Smooth muscle cell (in vitro differentiated cells): ENCODE measurements around the gene DUOXA1. TPM values are rescaled to one million over a fixed set of nuclear protein-coding genes. Genes with fewer than 3 reads are reported as not detected.

Experiments
- DNase-seq: peaks from one replicate; lab custom pipeline; 2025; ENCODE audit not compliant: unreplicated experiment; lab: John Stamatoyannopoulos, UW
- H2AFZ ChIP-seq: fragments of 200-600 bp; sonication (generic); 2 replicates; pipeline ENCODE4 v1.6.0; 2016; ENCODE audit warnings: antibody characterized with exemption, low read depth, mild to moderate bottlenecking
- H3F3A ChIP-seq: fragments of 200-600 bp; sonication (generic); 2 replicates; pipeline ENCODE4 v1.6.0; 2017; ENCODE audit warnings: antibody characterized with exemption, low read depth
- H3K27ac ChIP-seq: fragments of 200-600 bp; sonication (generic); 2 replicates; pipeline ENCODE4 v1.5.1; 2016; ENCODE audit warnings: low read depth, mild to moderate bottlenecking
- H3K27me3 ChIP-seq: fragments of 200-600 bp; sonication (generic); 2 replicates; pipeline ENCODE4 v1.6.1; 2016; ENCODE audit warnings: low read depth, mild to moderate bottlenecking
- H3K36me3 ChIP-seq: fragments of 200-600 bp; sonication (generic); 2 replicates; pipeline ENCODE4 v1.5.1; 2016; ENCODE audit warnings: low read depth
- H3K4me1 ChIP-seq: fragments of 200-600 bp; sonication (generic); 2 replicates; pipeline ENCODE4 v1.5.1; 2016; ENCODE audit warnings: low read depth
- H3K4me2 ChIP-seq: fragments of 200-600 bp; sonication (generic); 2 replicates; pipeline ENCODE4 v1.6.0; 2016; ENCODE audit warnings: mild to moderate bottlenecking
- H3K4me3 ChIP-seq: fragments of 200-600 bp; sonication (generic); 2 replicates; pipeline ENCODE4 v1.5.1; 2016; ENCODE audit warnings: mild to moderate bottlenecking
- H3K79me2 ChIP-seq: fragments of 200-600 bp; sonication (generic); 2 replicates; pipeline ENCODE4 v1.6.0; 2016; ENCODE audit warnings: low read depth, mild to moderate bottlenecking
- H3K9ac ChIP-seq: fragments of 200-600 bp; sonication (generic); 2 replicates; pipeline ENCODE4 v1.6.0; 2016; ENCODE audit warnings: low read depth
- H3K9me3 ChIP-seq: fragments of 200-600 bp; sonication (generic); replicated peaks from 2 replicates; pipeline ENCODE4 v1.5.1; 2016; ENCODE audit warnings: low read depth
- H4K20me1 ChIP-seq: fragments of 200-600 bp; sonication (generic); 2 replicates; pipeline ENCODE4 v1.6.0; 2016; ENCODE audit warnings: low read depth
- CTCF ChIP-seq: fragments of 200-600 bp; sonication (generic); IDR thresholded peaks from 2 replicates; pipeline ENCODE4 v1.5.1; 2017; ENCODE audit warnings: borderline replicate concordance, mild to moderate bottlenecking, antibody characterized with exemption; ENCODE audit not compliant: insufficient read depth, poor library complexity, severe bottlenecking
- WGBS: methylation state at CpG from one replicate; pipeline ENCODE4 v1.1.7; 2016; ENCODE audit warnings: low lambda C conversion rate; 5-methylcytosine and 5-hydroxymethylcytosine counted together
- polyA plus RNA-seq: library from polyadenylated mRNA; unstranded; fragments of >200 nt; fragmentation: Nextera tagmentation; extraction: Ambion mirVana; gene quantifications from 2 replicates; pipeline ENCODE4 v1.2.1, GENCODE V29; 2016
- total RNA-seq: library from RNA; depleted of rRNA; stranded (reverse); fragments of >200 nt; gene quantifications from 2 replicates; pipeline ENCODE4 v1.2.3, GENCODE V29; 2014

DUOXA1 gene
- total and polyA plus RNA-seq, 2 experiments from 2014 or later, result 2.8 to 7.6 TPM

GRCh38 chr15:45168751-45169551, 39.3 kb upstream of the DUOXA1 start:
- DNase-seq, result no peak
- WGBS, result 88% methylated on average over 9 of the region's 9 CpGs
- no peaks in the 10 kb centered on the region for H3K9me3 ChIP-seq
- peaks cover 4% of the 10 kb centered on the region for H3K4me1 ChIP-seq
- H3F3A ChIP-seq, result peaks cover 11% of the 10 kb centered on the region
- H4K20me1 ChIP-seq, result no peaks in the 10 kb centered on the region
- H3K36me3 ChIP-seq, result no peaks in the 10 kb centered on the region
- no peaks in the 10 kb centered on the region for H3K27me3 ChIP-seq
- no peak for TF ChIP-seq CTCF
- H3K79me2 ChIP-seq, result no peaks in the 10 kb centered on the region
- H3K4me3 ChIP-seq, result no peak overlapping the region
- H3K9ac ChIP-seq, result no peak overlapping the region
- no peak overlapping the region for H2AFZ ChIP-seq
- H3K27ac ChIP-seq, result no peak overlapping the region
- no peak overlapping the region for H3K4me2 ChIP-seq

- Histone ChIP-seq H3F3A (peaks cover 11% of the 10 kb centered on the region), H3K79me2 (no peaks in the 10 kb centered on the region), H4K20me1 (no peaks in the 10 kb centered on the region), H3K4me2 (no peak overlapping the region), H3K27ac (no peak overlapping the region), H3K4me3 (no peak overlapping the region), H2AFZ (no peak overlapping the region), H3K27me3 (no peaks in the 10 kb centered on the region), H3K4me1 (peaks cover 4% of the 10 kb centered on the region), H3K9me3 (no peaks in the 10 kb centered on the region), H3K36me3 (no peaks in the 10 kb centered on the region), H3K9ac (no peak overlapping the region)
- no peak for TF ChIP-seq CTCF
- WGBS, result 96% methylated on average over 4 of the region's 4 CpGs
- DNase-seq, result no peak
Measured at GRCh38 chr15:45168286-45168685, 38.6 kb upstream of the DUOXA1 start.

GRCh38 chr15:45167631-45168205, 38.0 kb upstream of the DUOXA1 start:
- Histone ChIP-seq H3K27me3 (no peaks in the 10 kb centered on the region), H3K9ac (peak overlapping the region; percentile 93), H3K79me2 (no peaks in the 10 kb centered on the region), H4K20me1 (no peaks in the 10 kb centered on the region), H3K4me3 (peak overlapping the region; percentile 69), H3K4me2 (peak overlapping the region; percentile 96), H3F3A (peaks cover 11% of the 10 kb centered on the region), H3K4me1 (peaks cover 6% of the 10 kb centered on the region), H3K27ac (peak overlapping the region; percentile 95), H2AFZ (no peak overlapping the region), H3K9me3 (no peaks in the 10 kb centered on the region), H3K36me3 (no peaks in the 10 kb centered on the region)
- no peak for DNase-seq
- TF ChIP-seq CTCF, result no peak
- 85% methylated on average over 9 of the region's 9 CpGs for WGBS
